ENCODE results near the gene ROCK2. TPM values are rescaled to one million over a fixed set of nuclear protein-coding genes. Genes with fewer than 3 reads are reported as not detected.
"Not testable (repeated sequence)": the region's sequence is repeated elsewhere in the genome, so short reads cannot be mapped to it uniquely, and the experiment has no call there.

ROCK2 gene
- total RNA-seq, 4 donors from 2014 or later = 90.0 to 119 (median 101) TPM

DNA sequence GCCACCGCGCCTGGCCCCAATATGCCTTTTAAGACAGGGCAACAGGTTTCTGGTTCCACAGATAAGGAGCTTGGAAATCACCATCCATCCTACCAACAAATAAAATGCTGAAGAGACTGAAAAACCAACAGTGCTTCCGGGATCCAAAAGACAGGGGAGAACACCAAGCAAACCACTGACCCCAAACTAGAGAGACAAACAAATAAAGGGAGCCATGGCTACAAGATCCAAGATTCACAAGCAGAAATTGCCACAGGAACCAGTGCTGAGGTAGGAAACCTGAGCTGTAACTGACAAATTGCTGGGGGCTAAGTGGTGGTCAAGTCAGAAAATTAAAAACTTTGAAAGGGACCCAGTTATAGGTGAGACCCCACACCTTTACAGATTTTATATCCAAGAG lies 76.5 kb downstream of the ROCK2 start:
- Histone ChIP-seq H3K4me1 (peaks cover 4 to 16% (median 11%) of the 10 kb centered on the region in 4 donors), H3K27ac (replicated peaks in 1 of 4) (no peak overlapping the region), H3K4me3 (no peak overlapping the region), H3K9me3 (no peaks in the 10 kb centered on the region), H3K27me3 (no peaks in the 10 kb centered on the region), H3K36me3 (peaks cover 0 to 9% (median 7%) of the 10 kb centered on the region in 4 donors)
- intact Hi-C loops (cut with DNase I) = no loop called here
- WGBS = 100% methylated on average over 3 of the region's 3 CpGs
- TF ChIP-seq EP300 (IDR thresholded peaks at IDR 0.05) = no peak
- no peak for TF ChIP-seq POLR2AphosphoS5 (IDR thresholded peaks at IDR 0.05)
- no peak for TF ChIP-seq CTCF (IDR thresholded peaks at IDR 0.05)
- TF ChIP-seq POLR2A (IDR thresholded peaks at IDR 0.05; ENCODE audit: low read depth) = no peak
- no peak for DNase-seq (ENCODE audit: extremely low spot score)

DNA sequence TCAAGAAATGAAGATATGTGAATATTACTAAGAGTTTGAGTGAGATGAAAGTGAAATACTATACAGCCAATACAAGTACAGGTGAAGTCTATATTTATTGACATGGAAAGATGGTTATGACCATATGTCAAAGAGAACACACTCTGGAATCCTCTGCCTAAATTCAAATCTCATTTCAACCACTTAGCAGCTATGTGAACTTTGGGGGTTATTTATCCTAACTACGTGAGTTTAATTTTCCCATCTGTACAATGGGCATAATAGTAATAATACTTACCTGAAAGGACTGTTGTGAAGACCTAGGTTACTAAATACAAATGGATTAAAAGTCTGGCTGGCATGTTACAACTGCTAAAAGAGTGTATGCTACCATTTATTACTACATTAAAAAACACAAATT lies 79.6 kb downstream of the ROCK2 start:
- Histone ChIP-seq H3K27me3 (no peaks in the 10 kb centered on the region), H3K36me3 (no peaks in the 10 kb centered on the region)

DNA sequence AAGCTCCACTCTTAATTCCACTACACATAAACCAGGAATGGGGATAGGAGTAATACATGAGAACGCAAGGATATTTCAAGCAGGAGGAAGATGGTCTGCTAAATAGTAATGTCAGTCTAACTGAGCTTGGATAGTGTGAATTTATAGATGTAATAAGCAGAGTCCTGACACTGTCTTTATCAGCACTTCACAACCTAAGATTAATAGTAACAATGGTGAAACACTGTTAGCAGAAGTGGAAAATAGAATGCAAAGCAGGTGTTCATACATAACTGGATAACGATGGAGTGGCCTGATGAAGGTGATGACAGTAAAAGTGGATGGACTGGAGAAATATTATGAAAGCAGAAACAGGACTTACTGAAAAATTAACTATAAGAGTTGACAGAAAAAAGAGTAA lies 80.4 kb downstream of the ROCK2 start:
- WGBS = 78% methylated on average over 2 of the region's 2 CpGs
- Histone ChIP-seq H3K4me1 (peaks cover 6 to 13% (median 12%) of the 10 kb centered on the region in 4 donors), H3K27me3 (no peaks in the 10 kb centered on the region), H3K9me3 (no peaks in the 10 kb centered on the region), H3K36me3 (no peaks in the 10 kb centered on the region), H3K27ac (replicated peaks in 1 of 4) (no peak overlapping the region), H3K4me3 (no peak overlapping the region)
- TF ChIP-seq POLR2AphosphoS5 (IDR thresholded peaks at IDR 0.05) (no peak), EP300 (IDR thresholded peaks at IDR 0.05) (no peak), POLR2A (IDR thresholded peaks at IDR 0.05; ENCODE audit: low read depth) (no peak), CTCF (IDR thresholded peaks at IDR 0.05) (no peak)
- intact Hi-C loops (cut with DNase I) = no loop called here
- DNase-seq (ENCODE audit: extremely low spot score) = no peak

More for the DNA sequence above, 79.6 kb downstream of the ROCK2 start:
- H3K9me3 ChIP-seq = no peaks in the 10 kb centered on the region
- no peak for DNase-seq (ENCODE audit: extremely low spot score)
- H3K4me1 ChIP-seq = peaks cover 6 to 13% (median 11%) of the 10 kb centered on the region in 4 donors
- no peak for TF ChIP-seq CTCF (IDR thresholded peaks at IDR 0.05)
- TF ChIP-seq POLR2A (IDR thresholded peaks at IDR 0.05; ENCODE audit: low read depth) = no peak
- no peak for TF ChIP-seq EP300 (IDR thresholded peaks at IDR 0.05)
- TF ChIP-seq POLR2AphosphoS5 (IDR thresholded peaks at IDR 0.05) = no peak
- intact Hi-C loops (cut with DNase I) = no loop called here
- WGBS = 100% methylated on average over 1 of the region's 1 CpG
- no peak overlapping the region for H3K4me3 ChIP-seq
- H3K27ac ChIP-seq (replicated peaks in 1 of 4) = no peak overlapping the region

- peaks cover 6 to 21% (median 12%) of the 10 kb centered on the region in 4 donors for H3K4me1 ChIP-seq
- no peaks in the 10 kb centered on the region for H3K9me3 ChIP-seq
- H3K36me3 ChIP-seq = no peaks in the 10 kb centered on the region
- no peaks in the 10 kb centered on the region for H3K27me3 ChIP-seq
- H3K27ac ChIP-seq (replicated peaks in 1 of 4) = no peak overlapping the region
- 71% methylated on average over 1 of the region's 1 CpG for WGBS
- H3K4me3 ChIP-seq = no peak overlapping the region
- DNase-seq (ENCODE audit: extremely low spot score) = no peak
- TF ChIP-seq CTCF (IDR thresholded peaks at IDR 0.05) = no peak
- TF ChIP-seq POLR2A (IDR thresholded peaks at IDR 0.05; ENCODE audit: low read depth) = no peak
- no peak for TF ChIP-seq EP300 (IDR thresholded peaks at IDR 0.05)
- no peak for TF ChIP-seq POLR2AphosphoS5 (IDR thresholded peaks at IDR 0.05)
- intact Hi-C loops (cut with DNase I) = no loop called here
Observed at GRCh38 chr2:11263177-11263576, 81.3 kb downstream of the ROCK2 start.

GRCh38 chr2:11262438-11262837 lies 82.0 kb downstream of the ROCK2 start:
- H3K27me3 ChIP-seq; H3K27ac ChIP-seq (replicated peaks in 1 of 4); DNase-seq (ENCODE audit: extremely low spot score); H3K9me3 ChIP-seq; H3K4me3 ChIP-seq; H3K36me3 ChIP-seq; intact Hi-C loops (cut with DNase I): not testable (repeated sequence)
- peaks cover 6 to 23% (median 12%) of the 10 kb centered on the region in 4 donors for H3K4me1 ChIP-seq
- WGBS = 93% methylated on average over 2 of the region's 2 CpGs

DNA sequence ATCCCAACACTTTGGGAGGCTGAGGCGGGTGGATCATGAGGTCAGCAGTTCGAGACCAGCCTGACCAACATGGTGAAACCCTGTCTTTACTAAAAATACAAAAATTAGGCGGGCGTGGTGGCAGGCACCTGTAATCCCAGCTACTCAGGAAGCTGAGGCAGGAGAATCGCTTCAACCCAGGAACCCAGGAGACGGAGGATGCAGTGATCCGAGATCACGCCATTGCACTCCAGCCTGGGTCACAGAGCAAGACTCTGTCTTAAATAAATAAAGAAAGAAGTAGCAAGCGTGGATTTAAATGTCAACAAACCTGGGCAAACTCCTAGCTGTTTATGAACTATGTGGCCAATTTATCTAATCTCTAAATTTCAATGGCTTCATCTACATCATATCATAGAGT lies 82.9 kb downstream of the ROCK2 start:
- H3K9me3 ChIP-seq; H3K27ac ChIP-seq (replicated peaks in 1 of 4); H3K36me3 ChIP-seq; H3K27me3 ChIP-seq; DNase-seq (ENCODE audit: extremely low spot score); H3K4me3 ChIP-seq; intact Hi-C loops (cut with DNase I): not testable (repeated sequence)
- WGBS = 97% methylated on average over 9 of the region's 9 CpGs
- peaks cover 6 to 23% (median 12%) of the 10 kb centered on the region in 4 donors for H3K4me1 ChIP-seq
